Testis (tissue), 3 donors: ENCODE measurements around the gene ATP5PD. TPM values are rescaled to one million over a fixed set of nuclear protein-coding genes. Genes with fewer than 3 reads are reported as not detected.

Source experiments
- DNase-seq: peaks from one replicate; pipeline ENCODE4 v3.0.0-alpha.2; 2019
- H3K27ac ChIP-seq, 2 donors: fragments of 200-600 bp; sonication (generic); one replicate each; pipeline ENCODE4 v1.5.1; 2019
- H3K27me3 ChIP-seq: fragments of 200-600 bp; sonication (generic); one replicate; pipeline ENCODE4 v1.5.1; 2019
- H3K36me3 ChIP-seq: fragments of 200-600 bp; sonication (generic); one replicate; pipeline ENCODE4 v1.5.1; 2017; ENCODE audit warnings: low read depth; ENCODE audit errors: missing control alignments
- H3K4me1 ChIP-seq: fragments of 200-600 bp; sonication (generic); one replicate; pipeline ENCODE4 v1.5.1; 2019
- H3K4me3 ChIP-seq, 2 donors: fragments of 200-600 bp; sonication (generic); one replicate each; pipeline ENCODE4 v1.5.1; 2017 to 2019
- H3K9me3 ChIP-seq: fragments of 200-600 bp; sonication (generic); one replicate; pipeline ENCODE4 v1.5.1; 2017
- POLR2A ChIP-seq: fragments of 450-650 bp; IDR thresholded peaks from one replicate; pipeline ENCODE4 v1.6.1; 2017; ENCODE audit warnings: antibody characterized with exemption, mild to moderate bottlenecking, moderate library complexity
- WGBS, 2 donors: methylation state at CpG; one replicate each; pipeline ENCODE4 v1.1.5; 2018; 5-methylcytosine and 5-hydroxymethylcytosine counted together
- intact Hi-C: fragments of 100-400 bp; cut with DNase I; formaldehyde crosslinking; loops from one replicate; pipeline ENCODE4 v1.15.1; 2023; ENCODE audit warnings: low total_unique reads
- polyA plus RNA-seq: library from polyadenylated mRNA; stranded (reverse); fragments of 350-450 nt; fragmentation: Illumina TruSeq; extraction: RNeasy Lipid Tissue Mini Kit (QIAGEN cat#74804); gene quantifications from one replicate; pipeline ENCODE4 v1.2.3, GENCODE V29; 2014; ENCODE audit warnings: low read depth, low replicate concordance; ENCODE audit not compliant: insufficient read depth
- total RNA-seq, 2 donors: library from RNA; depleted of rRNA; stranded (reverse); fragments of >200 nt; gene quantifications; one replicate each; pipeline ENCODE4 v1.2.3, GENCODE V29; 2016
- TF ChIP-seq, protein P1 (sequence below), 3 experiments: fragments of 450-650 bp in 2 of 3; fragments of 200-600 bp in 1 of 3; sonication (generic) in 1 of 3; IDR thresholded peaks; one replicate each; pipeline ENCODE4 v1.5.1; 2016 to 2019; ENCODE audit warnings: antibody characterized with exemption in 3 of 3, mild to moderate bottlenecking in 2 of 3, moderate library complexity in 1 of 3

Gene ATP5PD
- total and polyA plus RNA-seq, 3 donors from 2014 or later = 126 to 190 (median 148) TPM

DNA sequence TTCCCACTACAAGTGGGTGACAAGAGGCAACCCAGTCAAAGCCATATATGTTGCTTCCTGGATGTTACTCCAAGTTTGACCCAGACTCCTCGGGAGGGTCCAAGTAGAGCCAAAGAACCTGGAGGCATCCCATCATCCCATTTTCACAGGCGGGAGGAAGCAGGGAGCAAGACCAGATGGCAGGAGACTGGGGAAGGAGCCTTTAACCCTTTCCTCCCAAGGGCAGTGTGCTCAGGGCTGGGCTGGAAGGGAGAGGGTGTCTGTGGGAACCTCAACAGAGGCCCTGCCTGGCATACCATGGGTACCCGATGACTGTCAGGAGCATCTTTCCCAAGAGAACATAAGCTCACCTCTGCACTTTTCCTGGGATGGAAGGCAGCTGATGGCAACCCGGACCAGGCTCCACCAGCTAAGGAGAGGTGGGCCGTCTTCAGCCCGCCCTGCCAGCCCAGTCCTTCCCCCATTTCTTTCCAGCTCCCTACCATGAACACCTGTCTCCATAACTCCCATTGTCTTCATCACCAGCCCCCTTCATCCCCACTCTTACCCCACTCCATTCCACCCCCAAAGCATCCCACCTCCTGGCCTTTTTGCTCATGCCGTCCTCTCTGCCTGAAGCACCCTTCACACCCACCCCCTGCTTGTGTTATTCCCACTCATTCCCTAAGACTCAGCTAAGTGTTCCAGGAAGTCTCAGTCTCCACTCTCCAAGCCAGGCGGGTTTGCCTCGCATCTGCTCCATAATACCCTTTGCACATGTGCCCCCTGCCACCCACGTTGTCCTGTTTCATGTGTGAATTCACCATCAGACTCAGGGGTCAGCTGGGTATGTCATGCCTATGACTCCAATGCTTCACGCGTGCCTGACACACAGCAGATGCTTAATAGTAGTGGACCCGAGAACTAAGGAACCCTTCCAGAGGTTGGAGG, 35.1 kb upstream of the ATP5PD start:
- Histone ChIP-seq H3K4me1 (peaks cover 21% of the 10 kb centered on the region), H3K27me3 (no peaks in the 10 kb centered on the region), H3K4me3 (no peak overlapping the region), H3K36me3 (no peaks in the 10 kb centered on the region), H3K27ac (no peak overlapping the region), H3K9me3 (no peaks in the 10 kb centered on the region)
- 88 to 90% methylated on average over 11 to 13 of the region's 13 CpGs for WGBS, 2 donors
- no peak for DNase-seq
- TF ChIP-seq, protein P1, sequence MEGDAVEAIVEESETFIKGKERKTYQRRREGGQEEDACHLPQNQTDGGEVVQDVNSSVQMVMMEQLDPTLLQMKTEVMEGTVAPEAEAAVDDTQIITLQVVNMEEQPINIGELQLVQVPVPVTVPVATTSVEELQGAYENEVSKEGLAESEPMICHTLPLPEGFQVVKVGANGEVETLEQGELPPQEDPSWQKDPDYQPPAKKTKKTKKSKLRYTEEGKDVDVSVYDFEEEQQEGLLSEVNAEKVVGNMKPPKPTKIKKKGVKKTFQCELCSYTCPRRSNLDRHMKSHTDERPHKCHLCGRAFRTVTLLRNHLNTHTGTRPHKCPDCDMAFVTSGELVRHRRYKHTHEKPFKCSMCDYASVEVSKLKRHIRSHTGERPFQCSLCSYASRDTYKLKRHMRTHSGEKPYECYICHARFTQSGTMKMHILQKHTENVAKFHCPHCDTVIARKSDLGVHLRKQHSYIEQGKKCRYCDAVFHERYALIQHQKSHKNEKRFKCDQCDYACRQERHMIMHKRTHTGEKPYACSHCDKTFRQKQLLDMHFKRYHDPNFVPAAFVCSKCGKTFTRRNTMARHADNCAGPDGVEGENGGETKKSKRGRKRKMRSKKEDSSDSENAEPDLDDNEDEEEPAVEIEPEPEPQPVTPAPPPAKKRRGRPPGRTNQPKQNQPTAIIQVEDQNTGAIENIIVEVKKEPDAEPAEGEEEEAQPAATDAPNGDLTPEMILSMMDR (IDR thresholded peaks at IDR 0.05) = no peak
- intact Hi-C loops = no loop called here

DNA sequence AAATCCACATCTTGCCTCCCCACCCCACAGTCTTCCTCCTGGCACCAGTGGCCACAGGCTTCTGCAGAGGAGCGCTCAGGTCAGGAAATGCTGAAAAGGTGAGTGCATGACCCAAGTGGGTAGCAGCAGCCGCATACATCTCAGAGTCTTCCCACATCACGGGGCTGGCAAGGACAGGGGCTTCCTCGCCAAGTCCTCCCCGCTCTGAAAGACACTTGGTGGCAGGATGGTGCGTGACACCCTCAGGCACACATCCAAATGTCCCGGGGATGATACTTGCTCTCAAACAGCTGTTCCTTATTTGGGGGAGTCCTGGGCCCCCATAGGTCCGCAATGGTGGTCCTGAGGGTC, 32.2 kb upstream of the ATP5PD start:
- WGBS, 2 donors = 75% methylated on average over 8 of the region's 8 CpGs; no CpG with 5 or more reads in 1 of the 2 donors
- no peaks in the 10 kb centered on the region for H3K36me3 ChIP-seq
- H3K9me3 ChIP-seq = no peaks in the 10 kb centered on the region
- H3K4me1 ChIP-seq = peaks cover 21% of the 10 kb centered on the region
- no peak for DNase-seq
- H3K4me3 ChIP-seq = no peak overlapping the region
- H3K27me3 ChIP-seq = no peaks in the 10 kb centered on the region
- TF ChIP-seq, protein P1 (IDR thresholded peaks at IDR 0.05) = no peak
- no peak for TF ChIP-seq POLR2A
- H3K27ac ChIP-seq = no peak overlapping the region
- intact Hi-C loops = no loop called here

DNA sequence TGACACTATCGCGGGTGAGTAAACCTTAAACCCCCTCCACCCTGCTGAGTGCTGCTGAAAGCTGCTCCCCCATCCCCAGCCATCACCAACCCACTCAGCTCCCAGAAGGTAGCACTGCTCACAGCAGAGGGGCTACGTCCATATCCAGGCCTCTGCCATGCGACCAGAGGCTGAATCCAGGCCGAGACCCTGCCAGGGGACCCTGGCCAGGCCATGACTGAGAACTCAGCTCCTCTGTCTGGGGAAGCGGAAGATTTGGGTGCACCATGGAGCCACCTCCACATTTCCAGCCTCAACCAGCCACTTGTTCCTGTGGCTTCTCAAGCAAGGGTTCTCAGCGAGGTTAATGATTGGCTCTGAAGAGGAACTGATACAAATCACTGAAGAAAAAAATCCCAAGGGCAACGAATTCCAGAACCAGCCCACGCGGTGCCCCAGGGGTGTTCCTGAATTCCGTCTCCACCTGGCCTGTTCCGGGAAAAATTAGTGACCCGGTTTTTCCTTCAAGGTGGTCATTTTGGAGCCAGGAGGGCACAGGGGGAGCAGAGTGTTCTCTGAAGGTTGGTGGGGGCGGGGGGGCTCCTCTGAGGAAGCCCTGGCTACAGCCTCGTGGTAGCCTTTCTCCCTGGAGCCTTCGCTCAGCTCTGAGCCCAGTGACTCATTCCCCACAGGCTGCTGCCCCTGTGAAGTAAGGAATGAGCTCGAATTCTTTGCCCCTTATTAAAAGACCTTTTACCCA, 31.7 kb upstream of the ATP5PD start:
- WGBS, 2 donors = 48 to 69% methylated on average over 12 to 17 of the region's 17 CpGs
- H3K36me3 ChIP-seq = no peaks in the 10 kb centered on the region
- H3K27ac ChIP-seq = no peak overlapping the region
- intact Hi-C loops = no loop called here
- no peaks in the 10 kb centered on the region for H3K9me3 ChIP-seq
- no peak overlapping the region for H3K4me3 ChIP-seq
- no peak for DNase-seq
- H3K27me3 ChIP-seq = no peaks in the 10 kb centered on the region
- TF ChIP-seq, protein P1 (IDR thresholded peaks at IDR 0.05) = no peak
- no peak for TF ChIP-seq POLR2A
- H3K4me1 ChIP-seq = peaks cover 21% of the 10 kb centered on the region

DNA sequence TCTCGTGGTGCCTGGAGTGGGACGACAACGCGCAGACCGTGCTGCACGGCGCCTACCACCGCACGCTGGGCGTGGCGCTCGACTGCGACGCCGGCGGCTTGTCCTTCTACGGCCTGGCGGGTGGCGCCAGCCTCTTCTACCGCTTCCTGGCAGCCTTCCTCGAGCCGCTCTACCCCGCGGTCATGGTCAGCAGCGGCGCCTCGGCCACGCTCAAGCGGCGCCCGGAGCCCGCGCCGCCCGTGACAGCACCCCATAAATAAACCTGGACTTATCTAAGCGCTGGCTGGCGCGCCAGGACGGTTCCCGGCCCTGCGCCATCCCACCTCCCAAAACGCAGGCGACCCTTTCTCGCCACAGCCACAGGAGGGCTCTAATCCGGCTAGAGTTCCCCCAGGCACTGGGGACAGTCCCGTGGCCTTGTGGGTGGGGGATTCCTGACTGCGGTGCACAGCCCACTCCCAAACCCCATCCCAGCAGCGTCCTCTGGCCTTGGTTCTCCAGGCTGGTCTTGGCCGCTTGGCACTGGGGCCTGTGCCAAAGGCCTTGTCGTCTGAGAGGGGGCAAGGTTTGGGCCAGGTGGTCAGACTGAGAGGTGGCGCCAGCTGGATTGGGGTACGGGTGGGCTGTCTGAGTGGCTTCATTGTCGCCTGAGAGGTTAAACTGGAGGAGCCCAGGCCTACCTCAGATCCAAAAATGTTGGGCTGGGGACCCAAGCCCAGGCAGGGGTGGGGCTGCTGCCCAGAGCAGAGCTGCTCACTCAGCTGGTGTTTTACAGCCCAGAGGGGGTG, 30.9 kb upstream of the ATP5PD start:
- peak; percentile 64 for DNase-seq
- H3K4me1 ChIP-seq = peaks cover 21% of the 10 kb centered on the region
- intact Hi-C loops = no loop called here
- H3K27ac ChIP-seq = peak overlapping the region; percentile 21 to 50
- H3K36me3 ChIP-seq = no peaks in the 10 kb centered on the region
- TF ChIP-seq, protein P1 (IDR thresholded peaks at IDR 0.05) = no peak
- no peak for TF ChIP-seq POLR2A
- peak overlapping the region; percentile 36 to 59 for H3K4me3 ChIP-seq
- H3K9me3 ChIP-seq = no peaks in the 10 kb centered on the region
- H3K27me3 ChIP-seq = no peaks in the 10 kb centered on the region
- 2 to 15% methylated on average over 13 to 53 of the region's 53 CpGs for WGBS, 2 donors
